GM12878 (cell line): ENCODE results near the gene CDK5R2. TPM values are rescaled to one million over a fixed set of nuclear protein-coding genes. Genes with fewer than 3 reads are reported as not detected.

Experiments
- ATAC-seq: fragments of 200-7000 bp; cut with Tn5 transposase; 3 replicates; pipeline ENCODE4 v1.9.1; 2020; ENCODE audit warnings: mild to moderate bottlenecking, moderate library complexity
- BruUV-seq: library from RNA; stranded (reverse); fragments of 400-500 nt; replicated peaks from 2 replicates; lab custom pipeline; 2021; lab: Mats Ljungman, UMichigan
- CTCF ChIA-PET: fragments of 300-600 bp; sonication (Branson Sonifier 250); formaldehyde crosslinking; extraction: SDS; loops from one replicate; lab custom pipeline; 2021; ENCODE audit warnings: inconsistent platforms; lab: Yijun Ruan, JAX
- POLR2A ChIA-PET: fragments of 350-600 bp; formaldehyde crosslinking; extraction: SDS; loops from one replicate; lab custom pipeline; 2021; ENCODE audit warnings: inconsistent platforms; lab: Charles Lee
- RAD21 ChIA-PET: fragments of 300-600 bp; sonication (Branson Sonifier 250); formaldehyde crosslinking; loops from one replicate; lab custom pipeline; 2023; ENCODE audit warnings: antibody characterized with exemption; ENCODE audit not compliant: unreplicated experiment; lab: Charles Lee
- SMC1A ChIA-PET: fragments of 300-600 bp; sonication (Branson Sonifier 250); formaldehyde crosslinking; loops from one replicate; lab custom pipeline; 2023; ENCODE audit not compliant: unreplicated experiment, uncharacterized antibody; lab: Charles Lee
- DNase-seq: peaks from one replicate; pipeline ENCODE4 v3.0.0-alpha.2; 2011; ENCODE audit warnings: low read depth, low spot score
- FAIRE-seq: peaks from 3 replicates; lab custom pipeline; 2011; peaks lifted over from hg19 to GRCh38; lab: Jason Lieb, UNC
- H2AFZ ChIP-seq: 2 replicates; pipeline ENCODE4 v1.6.0; 2011; ENCODE audit warnings: low read depth, low read length, control low read depth; ENCODE audit not compliant: control insufficient read depth
- H3K27ac ChIP-seq: 2 replicates; pipeline ENCODE4 v1.5.1; 2011; ENCODE audit warnings: control low read depth; ENCODE audit not compliant: control insufficient read depth, insufficient read depth
- H3K27me3 ChIP-seq, 2 experiments: replicated peaks in 1 of 2; 2 replicates each; pipeline versions ENCODE4 v1.6.0 to v1.6.1; 2011; ENCODE audit warnings: low read length in 1 of 2; ENCODE audit not compliant: control insufficient read depth in 2 of 2, insufficient read depth in 2 of 2
- H3K36me3 ChIP-seq, 2 experiments: 2 replicates each; pipeline ENCODE4 v1.5.1; 2011; ENCODE audit warnings: low read length in 1 of 2; ENCODE audit not compliant: control insufficient read depth in 2 of 2, insufficient read depth in 2 of 2
- H3K4me1 ChIP-seq: 2 replicates; pipeline ENCODE4 v1.6.1; 2011; ENCODE audit warnings: mild to moderate bottlenecking, low read length, moderate library complexity, mixed read lengths; ENCODE audit not compliant: control insufficient read depth, insufficient read depth
- H3K4me2 ChIP-seq: 2 replicates; pipeline ENCODE4 v1.6.0; 2011; ENCODE audit warnings: control low read depth; ENCODE audit not compliant: control insufficient read depth, insufficient read depth
- H3K4me3 ChIP-seq: fragments of 200-600 bp; sonication (generic); 2 replicates; pipeline ENCODE4 v1.5.1; 2016
- H3K79me2 ChIP-seq: 2 replicates; pipeline ENCODE4 v1.6.0; 2011; ENCODE audit warnings: low read length; ENCODE audit not compliant: control insufficient read depth, insufficient read depth
- H3K9ac ChIP-seq: 2 replicates; pipeline ENCODE4 v1.8.0; 2011; ENCODE audit warnings: low read length, control low read depth, mixed read lengths; ENCODE audit not compliant: control insufficient read depth, insufficient read depth
- H3K9me3 ChIP-seq: replicated peaks from 3 replicates; pipeline ENCODE4 v1.5.1; 2011; ENCODE audit warnings: mild to moderate bottlenecking, low read length; ENCODE audit not compliant: control insufficient read depth, insufficient read depth
- H4K20me1 ChIP-seq: 2 replicates; pipeline ENCODE4 v1.6.0; 2011; ENCODE audit not compliant: control insufficient read depth, insufficient read depth
- BHLHE40 ChIP-seq, 2 experiments: fragments of 450-650 bp in 1 of 2; IDR thresholded peaks; 2 replicates each; pipeline ENCODE4 v1.6.1; 2011 to 2017; ENCODE audit warnings: low read depth in 2 of 2, borderline replicate concordance in 1 of 2, improper control_type of control experiment in 1 of 2, low read length in 1 of 2, mild to moderate bottlenecking in 1 of 2
- CTCF ChIP-seq, 3 experiments: IDR thresholded peaks in 2 of 3; conservative IDR thresholded peaks in 1 of 3; 2 replicates each; pipeline ENCODE4 v1.5.1; 2011; ENCODE audit warnings: low read depth in 3 of 3, low read length in 3 of 3, mild to moderate bottlenecking in 3 of 3, control low read depth in 2 of 3, moderate library complexity in 2 of 3, inconsistent platforms in 1 of 3, mixed read lengths in 1 of 3; ENCODE audit not compliant: control insufficient read depth in 2 of 3, insufficient read depth in 1 of 3; ENCODE audit errors: extremely low read depth in 1 of 3
- FOS ChIP-seq: IDR thresholded peaks from 3 replicates; pipeline ENCODE4 v1.6.1; 2011; ENCODE audit warnings: borderline replicate concordance; ENCODE audit not compliant: insufficient read length; ENCODE audit errors: extremely low read depth
- IRF4 ChIP-seq: IDR thresholded peaks from 2 replicates; pipeline ENCODE4 v1.6.1; 2011; ENCODE audit warnings: low read depth, low read length
- JUND ChIP-seq: IDR thresholded peaks from 2 replicates; pipeline ENCODE4 v1.6.1; 2012; ENCODE audit warnings: low read depth, mild to moderate bottlenecking, low read length, improper control_type of control experiment, moderate library complexity
- MEF2A ChIP-seq: IDR thresholded peaks from 2 replicates; pipeline ENCODE4 v1.6.1; 2011; ENCODE audit warnings: low read depth, mild to moderate bottlenecking, low read length, moderate library complexity; ENCODE audit not compliant: insufficient read depth
- NFYB ChIP-seq: IDR thresholded peaks from 2 replicates; pipeline ENCODE4 v1.6.1; 2011; ENCODE audit warnings: low read depth, mild to moderate bottlenecking, low read length, improper control_type of control experiment, moderate library complexity; ENCODE audit not compliant: insufficient read depth
- POU2F2 ChIP-seq: IDR thresholded peaks from 3 replicates; pipeline ENCODE4 v1.6.1; 2011; ENCODE audit warnings: low read depth, mild to moderate bottlenecking, low read length, borderline replicate concordance
- RCOR1 ChIP-seq: conservative IDR thresholded peaks from 2 replicates; pipeline ENCODE4 v1.6.1; 2012; ENCODE audit warnings: low read depth, low read length, improper control_type of control experiment
- SIN3A ChIP-seq: IDR thresholded peaks from 2 replicates; pipeline ENCODE4 v1.6.1; 2012; ENCODE audit warnings: low read depth, low read length, improper control_type of control experiment
- SUZ12 ChIP-seq: fragments of 200-600 bp; sonication (generic); IDR thresholded peaks from one replicate; pipeline ENCODE4 v1.6.1; 2018; ENCODE audit warnings: antibody characterized with exemption, mild to moderate bottlenecking; ENCODE audit not compliant: unreplicated experiment
- ZNF24 ChIP-seq: fragments of 450-650 bp; IDR thresholded peaks from 2 replicates; pipeline ENCODE4 v1.6.1; 2017; ENCODE audit warnings: antibody characterized with exemption, mild to moderate bottlenecking
- ZNF687 ChIP-seq: fragments of 450-650 bp; IDR thresholded peaks from 2 replicates; pipeline ENCODE4 v1.6.1; 2017; ENCODE audit warnings: mild to moderate bottlenecking, moderate library complexity
- WGBS: methylation state at CpG from one replicate; pipeline ENCODE4 v1.1.6; 2016; ENCODE audit warnings: low lambda C conversion rate; ENCODE audit not compliant: insufficient replicate concordance, insufficient coverage; ENCODE audit errors: missing lambda C conversion rate; 5-methylcytosine and 5-hydroxymethylcytosine counted together
- in situ Hi-C: fragments of 300-500 bp; cut with MboI; formaldehyde crosslinking; loops from 9 replicates; pipeline ENCODE4 v1.14.3; 2018; ENCODE audit warnings: mixed read lengths
- intact Hi-C: fragments of 100-400 bp; cut with micrococcal nuclease; formaldehyde crosslinking; loops from one replicate; pipeline ENCODE4 v1.14.2; 2022; ENCODE audit not compliant: unreplicated experiment
- polyA plus RNA-seq, 11 experiments: library from polyadenylated mRNA; depleted of rRNA in 4 of 11; unstranded in 6 of 11; stranded (reverse) in 5 of 11; fragments of >200 nt; fragmentation: Nextera tagmentation in 4 of 11; fragmentation: Illumina TruSeq in 1 of 11; extraction: Ambion mirVana in 4 of 11; extraction: Trizol in 1 of 11; gene quantifications; 1 replicate in 1 of 11; 2 replicates in 10 of 11; pipeline versions ENCODE4 v1.2.1 to v1.2.3, GENCODE V29; 2011 to 2016; ENCODE audit warnings: inconsistent platforms in 2 of 11, missing spikeins in 2 of 11, low read depth in 1 of 11
- total RNA-seq, 4 experiments: library from RNA; depleted of rRNA in 3 of 4; stranded (reverse); fragments of >200 nt in 3 of 4; fragmentation: Illumina TruSeq in 1 of 4; extraction: Trizol in 1 of 4; gene quantifications; 2 replicates each; pipeline versions ENCODE4 v1.2.1 to v1.2.3, GENCODE V29; 2013 to 2021
- TF ChIP-seq, protein P1 (sequence below): IDR thresholded peaks from 2 replicates; pipeline ENCODE4 v1.6.1; 2011; ENCODE audit warnings: borderline replicate concordance, low read depth, mild to moderate bottlenecking, moderate library complexity, low read length; ENCODE audit not compliant: insufficient read depth, poor library complexity, severe bottlenecking

Gene CDK5R2
- total and polyA plus RNA-seq, 10 of the 15 experiments (the other 5 are each of a cell fraction or from before 2014, with no cell fraction given), result not detected

- FAIRE-seq (no peak), DNase-seq (no peak), ATAC-seq (no peak)
- Histone ChIP-seq H3K4me3 (no peak overlapping the region), H3K9ac (no peak overlapping the region), H3K9me3 (peaks cover 9% of the 10 kb centered on the region; the same call in 1 of the 3 replicates), H3K4me1 (no peaks in the 10 kb centered on the region), H3K27ac (no peak overlapping the region), H2AFZ (no peak overlapping the region), H4K20me1 (no peaks in the 10 kb centered on the region), H3K36me3 (no peaks in the 10 kb centered on the region), H3K79me2 (no peaks in the 10 kb centered on the region), H3K4me2 (no peak overlapping the region), H3K27me3 (no peaks in the 10 kb centered on the region)
- CTCF ChIA-PET, result interaction anchor here (0.6 to 1.2 kb wide), 2 partner anchors 49 to 595 kb away, joined by 3 read pairs; no protein-coding TSS in a partner anchor
- in situ Hi-C loops, result no loop called here
- SMC1A ChIA-PET, result no interaction called here
- POLR2A ChIA-PET, result interaction anchor here (0.6 kb wide), 1 partner anchor 205 kb away, joined by 6 read pairs; no protein-coding TSS in a partner anchor
- no TSS peak for BruUV-seq
- WGBS, result 47% methylated on average over 2 of the region's 2 CpGs
- intact Hi-C loops, result no loop called here
- TF ChIP-seq SUZ12 (no peak), NFYB (no peak), ZNF24 (no peak), BHLHE40 (IDR thresholded peaks at IDR 0.05; ENCODE audit: borderline replicate concordance in 1 of 2, low read depth in 2 of 2, low read length in 1 of 2) (no peak), IRF4 (no peak), JUND (no peak), RCOR1 (no peak), ZNF687 (no peak), FOS (no peak), CTCF (IDR thresholded peaks at IDR 0.05 in 2 of 3, conservative IDR thresholded peaks at IDR 0.05 in 1 of 3; ENCODE audit: control insufficient read depth in 2 of 3, extremely low read depth in 1 of 3, insufficient read depth in 1 of 3, low read depth in 3 of 3, low read length in 3 of 3) (no peak), SIN3A (no peak), MEF2A (no peak), POU2F2 (no peak)
- TF ChIP-seq, protein P1, sequence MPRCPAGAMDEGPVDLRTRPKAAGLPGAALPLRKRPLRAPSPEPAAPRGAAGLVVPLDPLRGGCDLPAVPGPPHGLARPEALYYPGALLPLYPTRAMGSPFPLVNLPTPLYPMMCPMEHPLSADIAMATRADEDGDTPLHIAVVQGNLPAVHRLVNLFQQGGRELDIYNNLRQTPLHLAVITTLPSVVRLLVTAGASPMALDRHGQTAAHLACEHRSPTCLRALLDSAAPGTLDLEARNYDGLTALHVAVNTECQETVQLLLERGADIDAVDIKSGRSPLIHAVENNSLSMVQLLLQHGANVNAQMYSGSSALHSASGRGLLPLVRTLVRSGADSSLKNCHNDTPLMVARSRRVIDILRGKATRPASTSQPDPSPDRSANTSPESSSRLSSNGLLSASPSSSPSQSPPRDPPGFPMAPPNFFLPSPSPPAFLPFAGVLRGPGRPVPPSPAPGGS, result no peak
- RAD21 ChIA-PET, result no interaction called here
These were observed 34.0 kb upstream of the CDK5R2 start for GRCh38 chr2:218925434-218925833.
